Endothelial cell of umbilical vein (primary cell): ENCODE measurements around the gene PRKCG. TPM values are rescaled to one million over a fixed set of nuclear protein-coding genes. Genes with fewer than 3 reads are reported as not detected.

Source experiments
- BruUV-seq: library from RNA; stranded (reverse); fragments of 400-500 nt; replicated peaks from 2 replicates; lab custom pipeline; 2021; lab: Mats Ljungman, UMichigan
- CTCF ChIA-PET: fragments of 300-600, 350-600 bp; sonication (Branson Sonifier 250); formaldehyde crosslinking; loops from one replicate; lab custom pipeline; 2021; ENCODE audit warnings: antibody characterized with exemption, inconsistent platforms; lab: Charles Lee
- POLR2A ChIA-PET: fragments of 300-600, 350-600 bp; sonication (Branson Sonifier 250); formaldehyde crosslinking; loops from one replicate; lab custom pipeline; 2021; ENCODE audit warnings: antibody characterized with exemption, inconsistent platforms; lab: Charles Lee
- DNase-seq: peaks from one replicate; pipeline ENCODE4 v3.0.0-alpha.2; 2011; ENCODE audit warnings: low read depth, low spot score
- FAIRE-seq: peaks from 2 replicates; lab custom pipeline; 2011; peaks lifted over from hg19 to GRCh38; lab: Jason Lieb, UNC
- H2AFZ ChIP-seq: 2 replicates; pipeline ENCODE4 v1.6.0; 2012; ENCODE audit warnings: low read depth, low read length, control low read depth, inconsistent platforms
- H3K27ac ChIP-seq: 2 replicates; pipeline ENCODE4 v1.5.1; 2011; ENCODE audit warnings: low read depth, mild to moderate bottlenecking, control low read depth, low read length, moderate library complexity; ENCODE audit not compliant: insufficient read depth
- H3K27me3 ChIP-seq, 2 experiments: 2 replicates each; pipeline versions ENCODE4 v1.6.0 to v1.6.1; 2011; ENCODE audit warnings: low read length in 2 of 2, mixed read lengths in 1 of 2; ENCODE audit not compliant: control insufficient read depth in 2 of 2, insufficient read depth in 2 of 2
- H3K36me3 ChIP-seq, 2 experiments: 2 replicates in 1 of 2; 3 replicates in 1 of 2; pipeline ENCODE4 v1.5.1; 2011; ENCODE audit warnings: low read length in 2 of 2, mild to moderate bottlenecking in 1 of 2, moderate library complexity in 1 of 2; ENCODE audit not compliant: control insufficient read depth in 2 of 2, insufficient read depth in 2 of 2; ENCODE audit errors: extremely low read depth in 1 of 2
- H3K4me1 ChIP-seq: 3 replicates; pipeline ENCODE4 v1.5.1; 2011; ENCODE audit warnings: mild to moderate bottlenecking, low read length; ENCODE audit not compliant: control insufficient read depth, insufficient read depth; ENCODE audit errors: extremely low read depth
- H3K4me2 ChIP-seq: 2 replicates; pipeline ENCODE4 v1.6.1; 2011; ENCODE audit warnings: low read length, control low read depth, mixed read lengths; ENCODE audit not compliant: insufficient read depth
- H3K4me3 ChIP-seq, 3 experiments: fragments of 200-600 bp in 1 of 3; sonication (generic), shearing (Covaris generic) in 1 of 3; replicated peaks in 1 of 3; 2 replicates each; pipeline ENCODE4 v1.5.1; 2011 to 2016; ENCODE audit warnings: control low read depth in 3 of 3, low read length in 3 of 3, mild to moderate bottlenecking in 2 of 3, inconsistent platforms in 1 of 3, low read depth in 1 of 3, moderate library complexity in 1 of 3; ENCODE audit not compliant: insufficient read depth in 1 of 3
- H3K79me2 ChIP-seq: 2 replicates; pipeline ENCODE4 v1.6.0; 2012; ENCODE audit warnings: low read length, inconsistent platforms; ENCODE audit not compliant: control insufficient read depth, insufficient read depth
- H3K9ac ChIP-seq: replicated peaks from 2 replicates; pipeline ENCODE3; 2011; ENCODE audit warnings: low read length, control low read depth; ENCODE audit not compliant: insufficient read depth; ENCODE audit errors: extremely low read depth
- H3K9me1 ChIP-seq: replicated peaks from 3 replicates; pipeline ENCODE4 v1.6.0; 2011; ENCODE audit warnings: mild to moderate bottlenecking, low read length; ENCODE audit not compliant: control insufficient read depth, insufficient read depth; ENCODE audit errors: extremely low read depth
- H3K9me3 ChIP-seq: replicated peaks from 2 replicates; pipeline ENCODE4 v1.5.1; 2012; ENCODE audit warnings: low read length, inconsistent platforms; ENCODE audit not compliant: control insufficient read depth, insufficient read depth
- H4K20me1 ChIP-seq: replicated peaks from 2 replicates; pipeline ENCODE3; 2011; ENCODE audit warnings: mild to moderate bottlenecking, low read length; ENCODE audit not compliant: control insufficient read depth, insufficient read depth; ENCODE audit errors: extremely low read depth
- EZH2 ChIP-seq: IDR thresholded peaks from 2 replicates; pipeline ENCODE4 v1.6.1; 2012; ENCODE audit warnings: borderline replicate concordance, low read depth, mild to moderate bottlenecking, moderate library complexity, low read length, inconsistent platforms; ENCODE audit not compliant: severe bottlenecking
- FOS ChIP-seq: IDR thresholded peaks from 2 replicates; pipeline ENCODE4 v1.6.1; 2011; ENCODE audit warnings: mild to moderate bottlenecking, low read length, moderate library complexity, borderline replicate concordance; ENCODE audit not compliant: insufficient read depth
- GATA2 ChIP-seq: IDR thresholded peaks from 2 replicates; pipeline ENCODE4 v1.7.0; 2011; ENCODE audit warnings: low read depth, mild to moderate bottlenecking, moderate library complexity, mixed read lengths, low read length; ENCODE audit not compliant: insufficient read length, insufficient read depth
- JUN ChIP-seq: IDR thresholded peaks from 2 replicates; pipeline ENCODE4 v1.6.1; 2011; ENCODE audit warnings: borderline replicate concordance, low read depth; ENCODE audit not compliant: insufficient read length, insufficient read depth
- MYC ChIP-seq: IDR thresholded peaks from one replicate; pipeline ENCODE4 v1.6.1; 2011; ENCODE audit warnings: mild to moderate bottlenecking, low read depth, low read length
- POLR2A ChIP-seq: IDR thresholded peaks from 2 replicates; pipeline ENCODE4 v1.6.1; 2012; ENCODE audit warnings: low read depth, mild to moderate bottlenecking, control low read depth, low read length
- POLR2AphosphoS5 ChIP-seq: IDR thresholded peaks from 2 replicates; pipeline ENCODE4 v1.6.1; 2012; ENCODE audit warnings: low read depth, mild to moderate bottlenecking, control low read depth, low read length, moderate library complexity; ENCODE audit not compliant: insufficient read depth
- dilution Hi-C: fragments of 300-500 bp; cut with MboI; formaldehyde crosslinking; loops from one replicate; pipeline ENCODE4 v1.15.0; 2019; ENCODE audit warnings: low sequenced_read_pairs; ENCODE audit not compliant: extremely low pct_ligation_motif_present
- intact Hi-C: fragments of 100-400 bp; cut with micrococcal nuclease; formaldehyde crosslinking; loops from one replicate; pipeline ENCODE4 v1.10.0; 2022
- polyA plus RNA-seq, 4 experiments: library from polyadenylated mRNA; depleted of rRNA in 3 of 4; stranded (reverse) in 3 of 4; unstranded in 1 of 4; fragments of >200 nt; gene quantifications; 2 replicates each; pipeline versions ENCODE4 v1.2.1 to v1.2.3, GENCODE V29; 2011 to 2012; ENCODE audit warnings: missing spikeins in 1 of 4
- total RNA-seq: library from RNA; stranded (reverse); gene quantifications from 2 replicates; pipeline ENCODE4 v1.2.3, GENCODE V29; 2021
- TF ChIP-seq, protein P1 (sequence below), 2 donors: IDR thresholded peaks; 1 replicate in 1 of 2; 2 replicates in 1 of 2; pipeline ENCODE4 v1.5.1; 2011; ENCODE audit warnings: low read length in 2 of 2, mild to moderate bottlenecking in 2 of 2, moderate library complexity in 2 of 2, control low read depth in 1 of 2, inconsistent platforms in 1 of 2, low read depth in 1 of 2; ENCODE audit not compliant: insufficient read depth in 1 of 2; ENCODE audit errors: extremely low read depth in 1 of 2
- TF ChIP-seq, protein P2 (sequence below): IDR thresholded peaks from 2 replicates; pipeline ENCODE4 v1.6.1; 2011; ENCODE audit not compliant: insufficient read depth, insufficient read length

Gene PRKCG
- total and polyA plus RNA-seq, 2 donors (not counting 3 experiments of a cell fraction or from before 2014, with no cell fraction given): 0.07 TPM; not detected in 1

DNA sequence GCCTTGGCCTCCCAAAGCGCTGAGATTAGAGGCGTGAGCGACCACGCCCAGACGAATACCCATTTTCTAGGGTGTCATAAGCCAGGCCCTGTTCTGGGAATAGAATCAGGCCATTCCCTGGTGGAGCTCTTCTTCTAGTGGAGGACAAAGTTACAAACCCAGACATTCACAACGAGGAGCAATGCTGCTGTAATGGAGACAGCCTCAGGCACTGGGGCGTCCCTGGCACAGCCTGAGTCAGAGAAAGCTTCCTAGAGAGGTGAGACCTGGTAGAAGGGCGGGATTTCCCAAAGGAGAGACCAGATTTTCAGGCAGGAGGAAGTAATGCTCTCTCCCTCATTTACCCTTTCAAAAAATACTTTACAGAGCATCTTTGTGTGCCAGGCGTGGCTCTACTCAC lies 12.7 kb downstream of the PRKCG start:
- H3K4me2 ChIP-seq: no peak overlapping the region
- H3K27ac ChIP-seq: no peak overlapping the region
- BruUV-seq: no TSS peak
- peaks cover 4 to 12% of the 10 kb centered on the region in 2 experiments for H3K27me3 ChIP-seq
- H3K4me3 ChIP-seq: no peak overlapping the region
- no peak for FAIRE-seq
- no peaks in the 10 kb centered on the region for H4K20me1 ChIP-seq
- DNase-seq: no peak
- H2AFZ ChIP-seq: no peak overlapping the region
- no peak for TF ChIP-seq GATA2
- TF ChIP-seq JUN: no peak
- TF ChIP-seq FOS: no peak
- TF ChIP-seq, protein P1, sequence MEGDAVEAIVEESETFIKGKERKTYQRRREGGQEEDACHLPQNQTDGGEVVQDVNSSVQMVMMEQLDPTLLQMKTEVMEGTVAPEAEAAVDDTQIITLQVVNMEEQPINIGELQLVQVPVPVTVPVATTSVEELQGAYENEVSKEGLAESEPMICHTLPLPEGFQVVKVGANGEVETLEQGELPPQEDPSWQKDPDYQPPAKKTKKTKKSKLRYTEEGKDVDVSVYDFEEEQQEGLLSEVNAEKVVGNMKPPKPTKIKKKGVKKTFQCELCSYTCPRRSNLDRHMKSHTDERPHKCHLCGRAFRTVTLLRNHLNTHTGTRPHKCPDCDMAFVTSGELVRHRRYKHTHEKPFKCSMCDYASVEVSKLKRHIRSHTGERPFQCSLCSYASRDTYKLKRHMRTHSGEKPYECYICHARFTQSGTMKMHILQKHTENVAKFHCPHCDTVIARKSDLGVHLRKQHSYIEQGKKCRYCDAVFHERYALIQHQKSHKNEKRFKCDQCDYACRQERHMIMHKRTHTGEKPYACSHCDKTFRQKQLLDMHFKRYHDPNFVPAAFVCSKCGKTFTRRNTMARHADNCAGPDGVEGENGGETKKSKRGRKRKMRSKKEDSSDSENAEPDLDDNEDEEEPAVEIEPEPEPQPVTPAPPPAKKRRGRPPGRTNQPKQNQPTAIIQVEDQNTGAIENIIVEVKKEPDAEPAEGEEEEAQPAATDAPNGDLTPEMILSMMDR (IDR thresholded peaks at IDR 0.05; ENCODE audit: extremely low read depth in 1 of 2, insufficient read depth in 1 of 2, low read depth in 1 of 2, low read length in 2 of 2): no peak
- TF ChIP-seq EZH2: no peak
- TF ChIP-seq POLR2AphosphoS5: no peak
- TF ChIP-seq POLR2A: no peak
- TF ChIP-seq, protein P2, sequence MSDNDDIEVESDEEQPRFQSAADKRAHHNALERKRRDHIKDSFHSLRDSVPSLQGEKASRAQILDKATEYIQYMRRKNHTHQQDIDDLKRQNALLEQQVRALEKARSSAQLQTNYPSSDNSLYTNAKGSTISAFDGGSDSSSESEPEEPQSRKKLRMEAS: no peak
- TF ChIP-seq MYC: no peak
- intact Hi-C loops (no loop called here), dilution Hi-C loops (no loop called here)
- no peaks in the 10 kb centered on the region for H3K4me1 ChIP-seq
- H3K79me2 ChIP-seq: no peaks in the 10 kb centered on the region
- no peaks in the 10 kb centered on the region for H3K36me3 ChIP-seq
- POLR2A ChIA-PET: no interaction called here
- H3K9ac ChIP-seq: no peak overlapping the region
- H3K9me1 ChIP-seq: no peaks in the 10 kb centered on the region
- no peaks in the 10 kb centered on the region for H3K9me3 ChIP-seq
- CTCF ChIA-PET: interaction anchor here (1.5 kb wide), 1 partner anchor 9 kb away, joined by 5 read pairs; no protein-coding TSS in a partner anchor
